Esophagus muscularis mucosa (tissue), 4 donors: ENCODE measurements around the gene OSBPL3.

Experiments used
- CTCF ChIP-seq, 3 experiments: fragments of 200-600 bp in 2 of 3; fragments of 450-650 bp in 1 of 3; sonication (generic) in 2 of 3; IDR thresholded peaks; one replicate each; pipeline ENCODE4 v1.5.1; 2017 to 2019; ENCODE audit warnings: antibody characterized with exemption in 3 of 3, mild to moderate bottlenecking in 2 of 3, moderate library complexity in 1 of 3
- EP300 ChIP-seq: sonication (generic); formaldehyde crosslinking; IDR thresholded peaks from one replicate; pipeline ENCODE4 v1.6.1; 2017; ENCODE audit warnings: antibody characterized with exemption
- POLR2A ChIP-seq: fragments of 450-650 bp; IDR thresholded peaks from one replicate; pipeline ENCODE4 v1.6.1; 2017; ENCODE audit warnings: antibody characterized with exemption, moderate library complexity, mild to moderate bottlenecking, low read depth

- TF ChIP-seq POLR2A: no peak
- no peak for TF ChIP-seq CTCF (IDR thresholded peaks at IDR 0.05)
- TF ChIP-seq EP300: no peak
Measured at GRCh38 chr7:24930856-24931255, 49.1 kb downstream of the OSBPL3 start.
